Stomach (tissue), 9 donors: ENCODE results near the gene ZNF112. TPM values are rescaled to one million over a fixed set of nuclear protein-coding genes. Genes with fewer than 3 reads are reported as not detected.
A peak's percentile ranks its signal among the peaks of the same experiment; 100 is the strongest.

Experiments
- DNase-seq, 2 donors: peaks; one replicate each; pipeline versions ENCODE4 v3.0.0 to v3.0.0-alpha.2; 2013 to 2019
- H3K27ac ChIP-seq, 5 donors: fragments of 200-600 bp in 4 of 5; sonication (generic) in 4 of 5; one replicate each; pipeline ENCODE4 v1.5.1; 2013 to 2019; ENCODE audit warnings: mild to moderate bottlenecking in 1 of 5, moderate library complexity in 1 of 5
- H3K27me3 ChIP-seq, 3 donors: fragments of 200-600 bp; sonication (generic); one replicate each; pipeline ENCODE4 v1.5.1; 2017 to 2019; ENCODE audit warnings: mixed run types in 1 of 3
- H3K36me3 ChIP-seq, 4 donors: fragments of 200-600 bp; sonication (generic); 1 replicate in 3 of 4; 2 replicates in 1 of 4; pipeline ENCODE4 v1.5.1; 2016 to 2019
- H3K4me1 ChIP-seq, 4 donors: fragments of 200-600 bp; sonication (generic); one replicate each; pipeline ENCODE4 v1.5.1; 2016 to 2019
- H3K4me3 ChIP-seq, 4 donors: fragments of 200-600 bp; sonication (generic) in 3 of 4; one replicate each; pipeline ENCODE4 v1.5.1; 2016 to 2019; ENCODE audit warnings: mild to moderate bottlenecking in 1 of 4
- H3K9me3 ChIP-seq, 4 donors: fragments of 200-600 bp; sonication (generic); one replicate each; pipeline ENCODE4 v1.5.1; 2016 to 2019
- EP300 ChIP-seq: sonication (generic); formaldehyde crosslinking; IDR thresholded peaks from one replicate; pipeline ENCODE4 v1.6.1; 2017; ENCODE audit warnings: antibody characterized with exemption
- POLR2A ChIP-seq, 4 donors: fragments of 450-650 bp; IDR thresholded peaks; one replicate each; pipeline ENCODE4 v1.6.1; 2016; ENCODE audit warnings: antibody characterized with exemption in 4 of 4, control low read depth in 2 of 4, mild to moderate bottlenecking in 1 of 4, moderate library complexity in 1 of 4
- POLR2AphosphoS5 ChIP-seq, 3 donors: sonication (generic); formaldehyde crosslinking; IDR thresholded peaks; one replicate each; pipeline ENCODE4 v1.6.1; 2016; ENCODE audit warnings: antibody characterized with exemption in 3 of 3
- WGBS, 5 donors: extraction: QIAGEN DNeasy Blood & Tissue Kit in 3 of 5; methylation state at CpG; one replicate each; pipeline versions ENCODE4 v1.1.5 to v1.1.7; 2013 to 2018; 5-methylcytosine and 5-hydroxymethylcytosine counted together
- intact Hi-C: fragments of 100-400 bp; cut with DNase I; formaldehyde crosslinking; loops from one replicate; pipeline ENCODE4 v1.15.1; 2023; ENCODE audit warnings: low total_unique reads
- polyA plus RNA-seq, 3 donors: library from polyadenylated mRNA; stranded (reverse); fragments of 200-250 nt; gene quantifications; one replicate each; pipeline ENCODE4 v1.2.3, GENCODE V29; 2013
- total RNA-seq, 5 donors: library from RNA; depleted of rRNA; stranded (reverse); fragments of >200 nt; gene quantifications; one replicate each; pipeline versions ENCODE4 v1.1.0 to v1.2.3, GENCODE V29; 2014 to 2016
- TF ChIP-seq, protein P1 (sequence below), 7 experiments: fragments of 450-650 bp in 4 of 7; fragments of 200-600 bp in 3 of 7; sonication (generic) in 3 of 7; IDR thresholded peaks; one replicate each; pipeline ENCODE4 v1.5.1; 2016 to 2019; ENCODE audit warnings: antibody characterized with exemption in 7 of 7, control low read depth in 2 of 7, mild to moderate bottlenecking in 1 of 7
- donor health status: healthy with polysubstance abuse.
- donor health status: Bipolar disorder and iron deficiency.
- donor health status: healthy.

ZNF112 gene
- total and polyA plus RNA-seq, 8 donors = 1.1 to 20.1 (median 1.4) TPM

GRCh38 chr19:44303976-44304568, 52.4 kb downstream of the ZNF112 start:
- 2 to 6% (median 5%) methylated on average over 11 of the region's 11 CpGs for WGBS, 5 donors
- intact Hi-C loops = no loop called here
- Histone ChIP-seq H3K4me3 (peak overlapping the region; percentile 66 to 88 (median 80)), H3K27me3 (no peaks in the 10 kb centered on the region), H3K27ac (peak overlapping the region in 4 of 5 donors; percentile 78 to 83 (median 80)), H3K9me3 (peaks cover 0 to 43% (median 24%) of the 10 kb centered on the region in 4 donors), H3K4me1 (peaks cover 0 to 18% (median 12%) of the 10 kb centered on the region in 4 donors), H3K36me3 (peaks cover 7 to 36% (median 34%) of the 10 kb centered on the region in 4 donors)
- TF ChIP-seq EP300 (no peak), POLR2AphosphoS5 (IDR thresholded peaks at IDR 0.05) (no peak), POLR2A (IDR thresholded peaks at IDR 0.05) (no peak)
- TF ChIP-seq, protein P1, sequence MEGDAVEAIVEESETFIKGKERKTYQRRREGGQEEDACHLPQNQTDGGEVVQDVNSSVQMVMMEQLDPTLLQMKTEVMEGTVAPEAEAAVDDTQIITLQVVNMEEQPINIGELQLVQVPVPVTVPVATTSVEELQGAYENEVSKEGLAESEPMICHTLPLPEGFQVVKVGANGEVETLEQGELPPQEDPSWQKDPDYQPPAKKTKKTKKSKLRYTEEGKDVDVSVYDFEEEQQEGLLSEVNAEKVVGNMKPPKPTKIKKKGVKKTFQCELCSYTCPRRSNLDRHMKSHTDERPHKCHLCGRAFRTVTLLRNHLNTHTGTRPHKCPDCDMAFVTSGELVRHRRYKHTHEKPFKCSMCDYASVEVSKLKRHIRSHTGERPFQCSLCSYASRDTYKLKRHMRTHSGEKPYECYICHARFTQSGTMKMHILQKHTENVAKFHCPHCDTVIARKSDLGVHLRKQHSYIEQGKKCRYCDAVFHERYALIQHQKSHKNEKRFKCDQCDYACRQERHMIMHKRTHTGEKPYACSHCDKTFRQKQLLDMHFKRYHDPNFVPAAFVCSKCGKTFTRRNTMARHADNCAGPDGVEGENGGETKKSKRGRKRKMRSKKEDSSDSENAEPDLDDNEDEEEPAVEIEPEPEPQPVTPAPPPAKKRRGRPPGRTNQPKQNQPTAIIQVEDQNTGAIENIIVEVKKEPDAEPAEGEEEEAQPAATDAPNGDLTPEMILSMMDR (IDR thresholded peaks at IDR 0.05) = no peak
- peak in 1 of 2 donors; percentile 28 for DNase-seq

DNA sequence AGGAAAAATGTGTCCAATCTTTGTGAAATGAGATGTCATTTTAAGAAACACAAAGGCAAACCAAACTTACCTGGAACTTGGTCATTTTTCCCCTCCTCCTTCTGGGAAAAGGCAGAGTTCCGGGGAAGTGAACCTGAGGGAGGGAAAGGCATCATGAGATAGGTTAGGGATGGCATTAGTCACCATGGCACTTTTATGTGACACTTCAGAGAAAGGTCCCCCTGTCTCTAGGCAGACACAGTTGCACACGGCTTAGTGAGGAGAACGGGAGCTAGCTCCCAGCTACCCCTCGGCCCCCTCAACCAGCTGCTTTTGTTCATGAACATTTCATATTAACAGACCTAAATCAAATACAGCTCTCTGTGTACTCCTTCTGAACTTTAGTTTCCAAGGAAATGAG, 53.2 kb downstream of the ZNF112 start:
- intact Hi-C loops = no loop called here
- Histone ChIP-seq H3K36me3 (peaks cover 14 to 43% (median 42%) of the 10 kb centered on the region in 4 donors), H3K4me3 (no peak overlapping the region), H3K9me3 (peaks cover 0 to 41% (median 22%) of the 10 kb centered on the region in 4 donors), H3K4me1 (peaks cover 0 to 18% (median 12%) of the 10 kb centered on the region in 4 donors), H3K27ac (no peak overlapping the region), H3K27me3 (no peaks in the 10 kb centered on the region)
- 65 to 78% (median 72%) methylated on average over 4 of the region's 4 CpGs for WGBS, 5 donors
- DNase-seq = peak in 1 of 2 donors; percentile 7
- TF ChIP-seq, protein P1 (IDR thresholded peaks at IDR 0.05) = no peak
- TF ChIP-seq POLR2A (IDR thresholded peaks at IDR 0.05) (no peak), EP300 (no peak), POLR2AphosphoS5 (IDR thresholded peaks at IDR 0.05) (no peak)

DNA sequence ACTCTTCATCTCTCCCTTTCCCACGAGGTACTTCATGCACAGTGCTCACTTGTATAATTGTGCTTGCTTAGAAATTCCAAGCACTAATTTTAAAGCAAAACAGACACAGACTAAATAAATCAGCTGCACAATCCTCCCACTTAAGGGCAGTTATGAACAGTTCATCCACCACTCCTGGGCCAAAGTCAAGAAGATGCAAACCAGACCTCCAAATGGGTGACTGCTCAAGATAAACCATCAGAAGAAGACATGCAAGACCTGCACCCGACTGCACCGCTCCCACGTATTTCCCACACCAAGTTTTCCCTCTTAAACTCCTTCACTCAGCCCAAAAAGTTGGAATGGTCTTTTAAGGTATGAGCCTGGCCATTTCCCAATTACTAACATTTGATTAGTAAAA, 71.5 kb downstream of the ZNF112 start:
- WGBS, 5 donors = 69 to 93% (median 85%) methylated on average over 4 of the region's 4 CpGs
- intact Hi-C loops = no loop called here
- peaks cover 30 to 74% (median 43%) of the 10 kb centered on the region in 4 donors for H3K36me3 ChIP-seq
- no peaks in the 10 kb centered on the region for H3K27me3 ChIP-seq
- no peak overlapping the region for H3K27ac ChIP-seq
- H3K4me1 ChIP-seq = no peaks in the 10 kb centered on the region
- TF ChIP-seq EP300 (no peak), POLR2A (IDR thresholded peaks at IDR 0.05) (no peak), POLR2AphosphoS5 (IDR thresholded peaks at IDR 0.05) (no peak)
- TF ChIP-seq, protein P1 (IDR thresholded peaks at IDR 0.05) = no peak
- no peak overlapping the region for H3K4me3 ChIP-seq
- H3K9me3 ChIP-seq = peaks cover 46 to 100% (median 90%) of the 10 kb centered on the region in 4 donors
- peak in 1 of 2 donors; percentile 24 for DNase-seq

DNA sequence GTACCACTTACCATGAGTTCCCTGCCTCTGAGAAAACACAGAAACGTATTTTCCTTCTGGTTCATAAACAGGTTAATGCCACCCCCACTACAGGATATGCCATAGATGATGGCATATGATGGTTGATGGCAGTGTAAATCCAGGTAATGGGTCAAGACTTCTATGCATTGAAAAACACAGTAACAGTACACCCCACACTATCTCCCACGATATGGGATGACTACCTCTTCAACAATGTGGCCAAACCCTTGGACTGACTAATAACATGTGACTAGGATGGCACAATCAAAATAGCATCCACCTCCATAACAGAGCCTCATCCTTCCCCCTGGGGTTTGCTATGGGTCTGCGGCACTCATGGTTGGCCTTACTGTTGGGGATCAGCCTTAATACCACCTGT, 73.6 kb downstream of the ZNF112 start:
- H3K9me3 ChIP-seq = peaks cover 51 to 100% (median 89%) of the 10 kb centered on the region in 4 donors
- H3K27me3 ChIP-seq = no peaks in the 10 kb centered on the region
- no peak overlapping the region for H3K4me3 ChIP-seq
- 87 to 95% (median 89%) methylated on average over 3 of the region's 3 CpGs for WGBS, 5 donors
- DNase-seq = no peak
- intact Hi-C loops = no loop called here
- H3K36me3 ChIP-seq = peaks cover 9 to 65% (median 22%) of the 10 kb centered on the region in 4 donors
- TF ChIP-seq, protein P1 (IDR thresholded peaks at IDR 0.05) = no peak
- TF ChIP-seq EP300 = no peak
- TF ChIP-seq POLR2AphosphoS5 (IDR thresholded peaks at IDR 0.05) = no peak
- TF ChIP-seq POLR2A (IDR thresholded peaks at IDR 0.05) = no peak
- no peaks in the 10 kb centered on the region for H3K4me1 ChIP-seq
- H3K27ac ChIP-seq = no peak overlapping the region
